ENCODE results near the gene ASB3.
"Not testable (repeated sequence)": the region's sequence is repeated elsewhere in the genome, so short reads cannot be mapped to it uniquely, and the experiment has no call there.

The ASB3 gene, protein sequence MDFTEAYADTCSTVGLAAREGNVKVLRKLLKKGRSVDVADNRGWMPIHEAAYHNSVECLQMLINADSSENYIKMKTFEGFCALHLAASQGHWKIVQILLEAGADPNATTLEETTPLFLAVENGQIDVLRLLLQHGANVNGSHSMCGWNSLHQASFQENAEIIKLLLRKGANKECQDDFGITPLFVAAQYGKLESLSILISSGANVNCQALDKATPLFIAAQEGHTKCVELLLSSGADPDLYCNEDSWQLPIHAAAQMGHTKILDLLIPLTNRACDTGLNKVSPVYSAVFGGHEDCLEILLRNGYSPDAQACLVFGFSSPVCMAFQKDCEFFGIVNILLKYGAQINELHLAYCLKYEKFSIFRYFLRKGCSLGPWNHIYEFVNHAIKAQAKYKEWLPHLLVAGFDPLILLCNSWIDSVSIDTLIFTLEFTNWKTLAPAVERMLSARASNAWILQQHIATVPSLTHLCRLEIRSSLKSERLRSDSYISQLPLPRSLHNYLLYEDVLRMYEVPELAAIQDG

GRCh38 chr2:53786705-53787613, at the start of gene ASB3, which contains the start of gene ERLEC1:
TSS of gene ASB3 (minus strand) at chr2:53786953. CDS start at chr2:53765572, 21,381 bp downstream.
TSS of gene ERLEC1 (plus strand) at chr2:53787044. CDS start at chr2:53787211, 167 bp downstream.
- DNase-seq = peak; percentile 88

- not testable (repeated sequence) for DNase-seq
These were observed 43.2 kb upstream of the ASB3 start for GRCh38 chr2:53829980-53830290.

GRCh38 chr2:53829273-53829979, 42.7 kb upstream of the ASB3 start:
- DNase-seq = no peak

DNA sequence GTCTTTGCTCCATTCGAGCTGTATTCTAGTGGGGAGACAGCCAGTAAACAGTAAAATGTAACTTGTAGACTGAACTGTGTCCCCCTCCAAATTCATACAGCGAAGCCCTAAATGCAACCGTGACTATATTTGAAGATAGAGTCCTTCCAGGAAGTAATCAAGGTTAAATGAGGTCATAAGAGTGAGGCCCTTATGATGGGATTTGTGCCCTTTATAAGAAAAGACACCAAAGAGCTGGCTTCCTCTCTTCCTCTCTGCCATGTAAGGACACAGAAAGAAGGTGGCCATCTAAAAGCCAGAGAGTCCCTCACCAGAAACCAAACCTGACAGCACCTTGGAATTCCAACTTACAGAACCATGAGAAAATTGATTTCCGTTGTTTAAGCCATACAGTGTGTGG, 41.6 kb upstream of the ASB3 start:
- no peak for DNase-seq

DNA sequence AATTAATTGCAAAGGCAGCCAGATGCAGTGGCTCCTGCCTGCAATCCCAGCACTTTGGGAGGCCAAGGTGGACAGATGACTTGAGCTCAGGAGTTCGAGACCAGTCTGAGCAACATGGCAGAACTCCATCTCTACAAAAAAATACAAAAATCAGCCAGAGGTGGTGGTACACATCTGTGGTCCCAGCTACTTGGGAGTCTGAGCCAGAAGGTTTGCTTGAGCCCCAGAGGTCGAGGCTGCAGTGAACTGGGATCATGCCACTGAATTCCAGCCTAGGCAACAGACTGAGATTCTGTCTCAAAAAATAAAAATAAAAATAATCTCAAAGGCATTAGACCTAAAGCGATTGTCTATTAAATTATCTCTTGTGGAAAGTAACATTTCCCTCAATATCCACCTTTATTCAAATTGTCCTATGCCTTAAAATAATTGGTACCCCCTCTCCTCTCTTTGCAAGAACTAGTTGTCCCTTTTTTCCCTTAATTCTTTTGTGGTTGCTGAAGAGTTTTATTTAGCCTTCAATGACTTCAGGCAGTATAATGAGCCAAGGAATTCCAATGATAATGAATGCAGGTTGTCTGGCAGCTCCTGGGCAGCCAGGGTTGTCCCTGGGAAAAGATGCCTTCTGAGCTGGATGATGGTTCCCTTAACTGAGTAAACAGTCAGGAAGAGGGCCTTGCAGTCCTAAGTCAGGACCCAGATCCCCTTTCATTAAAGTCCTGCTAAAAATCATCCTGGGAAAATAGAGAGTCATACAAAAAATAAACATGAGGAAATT, 40.8 kb upstream of the ASB3 start:
- DNase-seq = no peak

GRCh38 chr2:53826587-53827397, 40.0 kb upstream of the ASB3 start:
- no peak for DNase-seq

- DNase-seq = no peak
These were observed 39.3 kb upstream of the ASB3 start for GRCh38 chr2:53826030-53826410.

DNA sequence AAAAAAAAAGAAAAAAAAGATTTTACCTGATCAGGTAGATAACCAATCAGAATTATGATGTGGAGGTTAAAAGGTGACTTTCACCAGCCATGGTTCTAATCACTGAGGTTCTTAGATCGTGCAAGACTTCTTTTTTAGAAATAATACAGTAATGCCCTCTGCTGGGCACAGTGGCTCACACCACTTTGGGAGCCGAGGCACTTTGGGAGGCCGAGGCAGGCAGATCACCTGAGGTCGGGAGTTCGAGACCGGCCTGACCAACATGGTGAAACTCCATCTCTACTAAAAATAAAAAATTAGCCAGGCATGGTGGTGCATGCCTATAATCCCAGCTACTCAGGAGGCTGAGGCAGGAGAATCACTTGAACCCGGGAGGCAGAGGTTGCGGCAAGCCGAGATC, 36.9 kb upstream of the ASB3 start:
- DNase-seq = not testable (repeated sequence)

- DNase-seq = no peak
These were observed 35.1 kb upstream of the ASB3 start for GRCh38 chr2:53821810-53822209.

DNA sequence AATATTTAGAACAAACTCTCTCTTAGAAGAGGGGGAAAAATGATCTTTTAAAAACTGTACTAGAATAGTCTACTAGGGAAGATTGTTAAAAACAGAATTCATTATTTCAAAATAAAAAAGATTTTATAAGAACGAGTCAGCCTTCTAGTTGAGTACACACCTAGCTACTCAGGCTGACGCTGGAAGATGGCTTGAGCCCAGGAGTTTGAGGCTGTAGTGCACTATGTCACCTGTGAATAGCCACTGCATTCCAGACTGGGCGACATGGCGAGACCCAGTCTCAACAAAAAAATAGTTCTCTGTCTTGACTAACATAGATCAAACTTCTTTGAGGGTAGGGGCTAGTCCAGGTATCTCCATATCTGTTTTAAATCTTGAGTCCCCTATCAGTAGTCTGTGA, 34.0 kb upstream of the ASB3 start:
- no peak for DNase-seq

- DNase-seq = no peak
These were observed 33.3 kb upstream of the ASB3 start for GRCh38 chr2:53820048-53820447.

DNA sequence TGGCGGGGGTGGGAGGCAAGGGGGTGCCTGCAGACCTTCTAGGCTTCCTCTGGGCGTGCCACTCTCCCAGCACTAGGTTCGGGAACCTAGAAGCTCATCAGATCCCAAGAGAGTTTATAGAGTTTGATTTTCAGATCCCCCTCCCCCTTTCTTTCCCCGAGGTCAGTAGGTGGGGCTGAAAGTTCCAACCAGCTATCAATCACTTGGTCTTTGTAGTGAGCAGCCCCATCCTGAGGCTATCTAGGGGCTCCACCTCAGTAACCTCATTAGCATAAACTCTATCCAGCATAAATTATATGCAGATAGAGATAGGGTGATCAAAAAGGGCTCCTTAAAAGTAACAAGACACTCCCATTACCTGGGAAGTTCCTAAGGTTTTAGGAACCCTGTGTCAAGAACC, 32.9 kb upstream of the ASB3 start:
- no peak for DNase-seq

DNA sequence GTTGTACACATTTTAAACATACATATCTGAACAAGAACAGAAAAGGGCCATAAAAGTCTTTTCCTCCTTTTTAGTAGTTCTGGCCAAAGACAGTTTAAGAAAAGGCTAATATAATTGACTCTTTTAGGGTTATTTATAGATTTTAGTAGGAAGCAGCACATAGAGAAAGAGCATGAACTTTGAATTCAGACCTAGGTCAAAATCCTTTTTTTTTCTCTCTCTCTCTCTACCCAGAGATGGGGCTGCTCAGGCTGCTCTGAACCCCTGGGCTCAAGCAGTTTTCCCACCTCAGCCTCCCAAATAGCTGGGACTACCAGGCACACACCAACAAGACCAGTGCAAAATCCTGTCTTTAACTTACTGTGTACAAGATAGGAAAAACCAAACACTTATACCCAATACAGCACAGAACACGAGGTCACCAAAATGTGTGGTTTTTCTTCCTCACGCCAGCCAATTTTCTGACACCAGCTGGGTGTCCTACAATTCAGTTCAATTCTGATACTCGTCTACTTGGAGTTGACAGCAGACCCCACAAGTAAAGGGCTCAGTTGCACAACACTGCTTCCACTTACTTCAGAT, 32.2 kb upstream of the ASB3 start:
- no peak for DNase-seq

DNA sequence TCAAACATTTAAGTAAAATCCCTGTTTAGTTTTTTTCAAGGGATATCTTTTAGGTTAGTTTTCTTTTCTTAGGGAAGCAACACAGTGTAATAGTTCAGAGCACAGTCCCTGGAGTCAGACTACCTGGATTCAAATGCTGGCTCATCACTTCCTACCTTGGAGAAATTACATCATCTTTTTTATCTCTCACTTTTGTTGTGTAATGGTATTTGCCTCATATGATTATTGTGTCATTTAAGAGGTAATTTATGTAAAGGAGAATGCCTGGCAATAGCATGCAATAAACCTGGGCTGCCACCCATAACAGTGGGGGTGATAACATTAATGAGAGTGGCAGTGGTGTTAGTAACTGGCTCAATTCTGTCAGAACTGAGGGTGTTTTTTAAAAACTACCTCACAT, 26.4 kb upstream of the ASB3 start:
- no peak for DNase-seq

DNA sequence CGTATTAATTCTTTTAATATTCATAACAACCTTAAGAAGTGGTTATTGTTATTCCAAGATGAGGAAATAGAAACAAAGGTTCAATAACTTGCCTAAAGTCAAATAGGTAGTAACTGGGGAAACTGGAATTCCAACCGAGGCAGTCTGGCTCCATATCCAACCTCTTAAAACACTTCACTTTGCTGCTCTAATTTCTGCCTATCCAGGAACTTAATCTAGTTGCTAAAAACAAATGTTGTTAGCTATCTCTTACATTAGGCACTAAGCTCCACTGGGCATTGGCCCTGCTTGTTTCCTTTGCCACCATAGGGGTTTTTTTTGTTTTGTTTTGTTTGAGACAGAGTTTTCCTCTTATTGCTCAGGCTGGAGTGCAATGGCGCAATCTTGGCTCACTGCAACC, 24.8 kb upstream of the ASB3 start:
- no peak for DNase-seq

GRCh38 chr2:53802617-53803151, 15.9 kb upstream of the ASB3 start:
- no peak for DNase-seq

DNA sequence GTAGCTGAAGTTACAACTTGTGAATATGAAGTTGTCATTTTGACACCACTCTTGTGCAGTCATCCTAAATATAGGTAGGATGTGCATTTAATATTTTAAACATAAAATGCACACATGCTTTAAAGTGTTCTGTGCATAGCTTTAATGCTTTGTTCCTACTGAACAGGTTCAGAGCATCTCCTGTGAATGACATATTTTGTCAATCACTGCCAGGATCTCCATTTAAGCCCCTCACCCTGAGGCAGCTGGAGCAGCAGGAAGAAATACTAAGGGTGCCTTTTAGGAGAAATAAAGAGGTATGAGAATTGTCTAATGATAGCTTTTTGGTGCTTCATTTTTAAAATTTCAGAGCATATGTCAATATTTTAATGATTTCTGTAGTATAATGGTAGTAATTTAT, 14.8 kb upstream of the ASB3 start:
- no peak for DNase-seq

DNA sequence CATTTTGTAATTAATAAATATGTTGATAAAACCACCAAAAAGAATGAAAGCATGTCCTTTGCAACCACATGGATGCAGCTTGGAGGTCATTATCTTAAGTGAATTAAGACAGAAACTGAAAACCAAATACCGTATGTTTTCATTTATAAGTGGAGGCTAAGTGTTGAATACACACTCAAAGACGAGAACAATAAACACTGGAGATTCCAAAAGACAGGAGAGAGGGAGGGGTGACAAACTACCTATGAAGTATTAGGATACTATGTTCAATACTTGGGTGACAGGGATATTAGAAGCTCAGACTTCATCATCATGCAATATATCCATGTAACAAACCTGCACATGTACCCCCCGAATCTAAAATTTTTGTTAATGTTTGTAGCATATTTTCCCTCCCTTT, 7.1 kb upstream of the ASB3 start:
- no peak for DNase-seq

GRCh38 chr2:53793261-53793660, 6.5 kb upstream of the ASB3 start:
- DNase-seq = no peak

DNA sequence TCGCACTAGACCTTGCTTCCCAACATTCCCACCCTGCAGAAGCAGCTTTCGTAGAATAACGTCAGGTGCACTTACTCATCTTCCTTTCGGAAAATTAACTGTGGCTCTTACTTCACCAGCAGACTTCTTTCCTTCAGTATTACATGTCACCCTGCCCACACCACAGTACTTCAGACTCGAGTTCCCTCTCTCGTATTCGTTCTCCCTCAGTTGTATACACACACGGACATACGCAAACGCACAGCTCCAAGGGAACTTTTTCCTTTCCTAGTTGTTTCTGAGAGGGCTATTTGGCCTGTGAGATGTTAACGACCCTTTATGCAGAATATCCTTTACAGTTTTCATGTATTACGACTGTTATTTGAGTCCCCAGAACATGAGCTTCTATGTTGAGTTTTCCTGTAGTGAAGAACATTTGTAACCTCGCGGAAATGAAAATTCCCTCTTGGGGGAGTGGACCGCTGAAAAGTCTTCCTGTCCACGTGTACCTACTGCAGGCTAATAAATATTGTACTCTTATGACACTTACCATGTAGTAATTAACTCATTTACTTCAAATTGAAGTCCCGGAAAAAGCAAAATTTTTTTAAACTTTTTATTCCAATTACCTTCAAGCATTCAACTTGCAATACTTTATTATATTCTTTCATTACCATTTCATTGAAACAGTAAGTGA, 999 bp upstream of the ASB3 start:
- DNase-seq = peak; percentile 70

Data from inflammatory macrophage treated with lipopolysaccharide for 4 hours (primary cell).